ENCODE results near the gene TMEM260. TPM values are rescaled to one million over a fixed set of nuclear protein-coding genes. Genes with fewer than 3 reads are reported as not detected.

The TMEM260 gene
- total and polyA plus RNA-seq, 10 of the 15 experiments (the other 5 are each of a cell fraction or from before 2014, with no cell fraction given), result 3.2 to 13.6 (median 11.0) TPM

- POLR2A ChIA-PET, result no interaction called here
- TF ChIP-seq YBX1 (IDR thresholded peaks at IDR 0.05) (no peak), ZBTB33 (IDR thresholded peaks at IDR 0.05) (no peak), SPI1 (IDR thresholded peaks at IDR 0.05; ENCODE audit: borderline replicate concordance, insufficient read depth, low read depth, low read length) (no peak), SREBF2 (IDR thresholded peaks at IDR 0.05; ENCODE audit: low read length) (no peak), ZBTB11 (CRISPR knock-in tag; IDR thresholded peaks at IDR 0.05) (no peak), LARP7 (IDR thresholded peaks at IDR 0.05) (no peak), CREM (IDR thresholded peaks at IDR 0.05; ENCODE audit: low read depth) (no peak), YY1 (IDR thresholded peaks at IDR 0.05; ENCODE audit: low read depth, low read length) (no peak), ATF7 (IDR thresholded peaks at IDR 0.05; ENCODE audit: low read depth) (no peak), KAT2A (conservative IDR thresholded peaks at IDR 0.05; ENCODE audit: control insufficient read depth, low read depth, low read length) (no peak), NRF1 (conservative IDR thresholded peaks at IDR 0.05; ENCODE audit: low read depth, low read length) (no peak), CHD2 (IDR thresholded peaks at IDR 0.05; ENCODE audit: borderline replicate concordance, low read depth, low read length) (no peak), SMAD5 (IDR thresholded peaks at IDR 0.05; ENCODE audit: low read depth) (no peak), MYC (IDR thresholded peaks at IDR 0.05; ENCODE audit: insufficient read depth, insufficient read length, insufficient replicate concordance, low read length, severe bottlenecking) (no peak), MAX (IDR thresholded peaks at IDR 0.05; ENCODE audit: low read depth, low read length) (no peak), ELK1 (IDR thresholded peaks at IDR 0.05; ENCODE audit: low read depth, low read length) (no peak), SKIL (IDR thresholded peaks at IDR 0.05; ENCODE audit: low read depth, poor library complexity, severe bottlenecking) (no peak), ZNF384 (IDR thresholded peaks at IDR 0.05; ENCODE audit: borderline replicate concordance, low read depth, low read length) (no peak)
Observed at GRCh38 chr14:56603648-56604047, 24.1 kb downstream of the TMEM260 start.

More at GRCh38 chr14:56603648-56604047, 24.1 kb downstream of the TMEM260 start:
- CTCF ChIA-PET, result no interaction called here
- no TSS peak for BruUV-seq (replicated peaks)
- SMC1A ChIA-PET (ENCODE audit: uncharacterized antibody, unreplicated experiment), result no interaction called here
- no peaks in the 10 kb centered on the region for H4K20me1 ChIP-seq (ENCODE audit: control insufficient read depth, insufficient read depth)
- no peak overlapping the region for H3K27ac ChIP-seq (ENCODE audit: control insufficient read depth, insufficient read depth)
- H3K36me3 ChIP-seq (ENCODE audit: control insufficient read depth in 2 of 2, insufficient read depth in 2 of 2, low read length in 1 of 2), result no peaks in the 10 kb centered on the region; a peak in 1 of 4 replicates
- H3K27me3 ChIP-seq (replicated peaks in 1 of 2; ENCODE audit: control insufficient read depth in 2 of 2, insufficient read depth in 2 of 2, low read length in 1 of 2), result no peaks in the 10 kb centered on the region
- in situ Hi-C loops (cut with MboI) (no loop called here), intact Hi-C loops (cut with micrococcal nuclease; ENCODE audit: unreplicated experiment) (no loop called here)
- RAD21 ChIA-PET (ENCODE audit: unreplicated experiment), result no interaction called here
- no peaks in the 10 kb centered on the region for H3K4me1 ChIP-seq (ENCODE audit: control insufficient read depth, insufficient read depth, low read length)
- H3K9ac ChIP-seq (ENCODE audit: control insufficient read depth, insufficient read depth, low read length), result no peak overlapping the region
- FAIRE-seq, result no peak
- ATAC-seq, result no peak
- H3K4me3 ChIP-seq, result no peak overlapping the region
- 100% methylated on average over 2 of the region's 2 CpGs for WGBS (ENCODE audit: insufficient coverage, insufficient replicate concordance, low lambda C conversion rate, missing lambda C conversion rate)
- no peak for DNase-seq (ENCODE audit: low read depth, low spot score)
- H3K79me2 ChIP-seq (ENCODE audit: control insufficient read depth, insufficient read depth, low read length), result no peaks in the 10 kb centered on the region
- H2AFZ ChIP-seq (ENCODE audit: control insufficient read depth, low read depth, low read length), result no peak overlapping the region
- no peak overlapping the region for H3K4me2 ChIP-seq (ENCODE audit: control insufficient read depth, insufficient read depth)
- H3K9me3 ChIP-seq (replicated peaks; ENCODE audit: control insufficient read depth, insufficient read depth, low read length), result no peaks in the 10 kb centered on the region

All from GM12878 (cell line).